Astrocyte of the cerebellum (primary cell): ENCODE data around the gene PDHA1.

Source experiments
- DNase-seq: peaks from one replicate; pipeline ENCODE4 v3.0.0-alpha.2; 2011; ENCODE audit warnings: low read depth
- H3K4me3 ChIP-seq: 2 replicates; pipeline ENCODE4 v1.5.1; 2011; ENCODE audit warnings: mild to moderate bottlenecking, low read depth, low read length, moderate library complexity
- CTCF ChIP-seq: IDR thresholded peaks from 2 replicates; pipeline ENCODE4 v1.5.1; 2012; ENCODE audit warnings: low read length, low read depth, moderate library complexity, mild to moderate bottlenecking; ENCODE audit errors: missing control alignments
- in situ Hi-C: cut with HindIII; loops from 2 replicates; pipeline ENCODE4 v1.10.0; 2017; ENCODE audit warnings: low sequenced_read_pairs

Gene PDHA1

GRCh38 chrX:19343535-19344408, at the start of gene PDHA1:
Gene PDHA1 (plus strand): TSS chrX:19343927. CDS start chrX:19344038, 111 bp downstream.
- DNase-seq = peak; percentile 64
- in situ Hi-C loops = loop anchor here (25.0 kb wide), 1 partner anchor 931 kb away; no protein-coding TSS in a partner anchor
- peak within 1 kb of the TSS; percentile 71 for H3K4me3 ChIP-seq
- no peak for TF ChIP-seq CTCF

DNA sequence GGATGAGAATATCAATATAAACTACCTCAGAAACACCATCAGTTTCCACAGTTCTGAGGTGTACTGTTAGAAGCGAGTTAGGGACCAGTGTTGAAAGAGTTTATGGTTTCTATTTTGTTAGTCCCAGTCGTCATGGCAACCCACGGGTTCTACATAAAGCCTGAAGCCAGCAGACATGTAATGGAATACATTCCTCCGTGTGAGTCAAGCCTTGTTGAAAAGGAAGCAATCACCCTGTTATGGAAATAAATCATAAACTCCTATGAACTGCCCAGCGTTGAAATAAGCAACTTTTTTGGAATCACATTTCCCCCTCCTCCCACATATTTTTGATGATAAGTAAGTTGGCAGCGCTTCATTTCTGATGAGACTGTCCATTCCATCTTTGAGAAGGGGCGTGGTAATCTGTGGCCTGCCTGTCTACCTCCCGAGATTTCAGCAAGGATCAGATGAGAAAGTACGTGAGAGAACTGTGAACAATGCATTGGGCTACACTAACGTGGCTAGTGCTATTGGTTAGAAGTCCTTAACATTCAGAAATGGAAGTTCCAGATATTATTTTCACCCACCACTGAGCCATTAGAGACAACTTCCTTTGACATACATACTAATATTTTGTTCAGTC, 40.4 kb upstream of the PDHA1 start:
- H3K4me3 ChIP-seq = no peak overlapping the region
- in situ Hi-C loops = no loop called here
- TF ChIP-seq CTCF = no peak
- no peak for DNase-seq

DNA sequence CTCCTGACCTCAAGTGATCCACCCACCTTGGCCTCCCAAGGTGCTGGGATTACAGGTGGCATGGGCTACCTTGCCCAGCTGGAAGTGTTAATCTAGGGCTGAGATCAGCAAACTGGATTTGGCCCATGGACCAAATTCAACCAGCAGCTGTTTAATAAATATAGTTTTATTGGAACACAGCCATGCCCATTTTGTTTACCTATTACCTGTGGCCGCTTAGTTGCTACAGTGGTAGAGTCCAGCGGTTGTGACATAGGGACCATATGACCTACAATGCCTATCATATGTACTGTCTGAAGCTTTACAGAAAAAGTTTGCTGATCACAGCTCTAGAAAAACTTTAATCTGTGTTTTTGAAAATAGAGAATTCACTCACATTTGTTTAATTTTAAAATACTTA, 17.2 kb upstream of the PDHA1 start:
- H3K4me3 ChIP-seq = no peak overlapping the region
- in situ Hi-C loops = loop anchor here (25.0 kb wide), 1 partner anchor 914 kb away; no protein-coding TSS in a partner anchor
- no peak for TF ChIP-seq CTCF
- no peak for DNase-seq

- no peak for DNase-seq
- no peak for TF ChIP-seq CTCF
- in situ Hi-C loops = loop anchor here (25.0 kb wide), 1 partner anchor 920 kb away; no protein-coding TSS in a partner anchor
- no peak overlapping the region for H3K4me3 ChIP-seq
Observed at GRCh38 chrX:19331831-19332230, 11.9 kb upstream of the PDHA1 start.

GRCh38 chrX:19332983-19333382, 10.7 kb upstream of the PDHA1 start:
- in situ Hi-C loops = loop anchor here (25.0 kb wide), 1 partner anchor 921 kb away; no protein-coding TSS in a partner anchor
- DNase-seq = no peak
- TF ChIP-seq CTCF = no peak
- no peak overlapping the region for H3K4me3 ChIP-seq

- TF ChIP-seq CTCF = peak; percentile 24
- in situ Hi-C loops = loop anchor here (25.0 kb wide), 1 partner anchor 923 kb away; no protein-coding TSS in a partner anchor
- DNase-seq = no peak
- no peak overlapping the region for H3K4me3 ChIP-seq
Observed at GRCh38 chrX:19334945-19335626, 8.6 kb upstream of the PDHA1 start.
